ENCODE data around the gene NFRKB.

GRCh38 chr11:129928923-129929692, 33.7 kb upstream of the NFRKB start:
- no peak for TF ChIP-seq CTCF (IDR thresholded peaks at IDR 0.05; ENCODE audit: borderline replicate concordance, extremely low read depth, low read length, poor library complexity, severe bottlenecking)
- no peak for TF ChIP-seq EZH2 (IDR thresholded peaks at IDR 0.05; ENCODE audit: borderline replicate concordance, low read depth, low read length, severe bottlenecking)

Measured in DND-41 (cell line).